ENCODE results near the gene UPK3A. TPM values are rescaled to one million over a fixed set of nuclear protein-coding genes. Genes with fewer than 3 reads are reported as not detected.

UPK3A gene
- total RNA-seq, 1 donor from 2014 or later = not detected

DNA sequence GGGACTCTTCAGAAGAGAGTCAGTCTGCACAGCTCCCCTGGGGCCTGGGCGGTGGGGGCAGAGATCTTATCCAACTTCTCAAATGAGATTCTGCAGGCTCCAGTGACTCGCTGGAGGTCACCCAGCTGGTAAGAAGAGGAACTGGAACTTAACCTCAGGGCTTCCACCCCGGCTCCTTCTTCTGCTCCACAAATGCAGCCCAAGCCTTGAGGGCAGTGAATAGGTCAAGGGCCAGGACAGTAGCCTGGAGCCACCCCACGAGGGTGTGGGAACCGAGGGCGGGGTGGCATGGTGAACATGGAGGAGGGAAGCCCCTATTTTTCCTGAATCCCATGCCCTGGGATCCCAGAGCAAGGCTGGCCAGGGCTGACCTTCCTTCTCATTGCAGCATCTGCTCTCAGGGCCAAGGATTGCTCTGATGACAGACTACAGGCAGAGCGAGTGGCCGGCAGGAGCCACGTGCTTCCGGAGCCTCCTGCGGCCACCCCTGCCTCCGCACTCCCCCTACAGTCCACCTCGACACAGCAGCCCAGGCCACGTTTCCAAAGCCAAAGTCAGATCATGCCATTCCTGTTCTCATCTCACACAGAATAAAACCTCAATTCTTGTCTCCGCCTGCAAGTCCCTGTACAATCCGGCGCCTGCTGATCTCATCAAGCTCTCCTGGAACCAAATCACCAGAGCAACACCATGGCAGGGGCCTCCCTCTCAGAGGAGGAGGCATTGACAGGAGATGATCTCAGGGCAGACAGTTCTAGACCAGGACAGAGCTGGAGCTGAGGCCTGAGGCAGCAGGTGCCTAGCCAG is 21.1 kb upstream of the UPK3A start:
- peak; percentile 77 for DNase-seq
- intact Hi-C loops (cut with DNase I) = no loop called here
- peak overlapping the region; percentile 32 for H3K27ac ChIP-seq
- H3K4me1 ChIP-seq = peaks cover 25% of the 10 kb centered on the region
- peaks cover 8% of the 10 kb centered on the region for H3K27me3 ChIP-seq (ENCODE audit: low read depth)
- H3K9me3 ChIP-seq = no peaks in the 10 kb centered on the region
- no peak overlapping the region for H3K4me3 ChIP-seq
- no peaks in the 10 kb centered on the region for H3K36me3 ChIP-seq
- TF ChIP-seq, protein P1, sequence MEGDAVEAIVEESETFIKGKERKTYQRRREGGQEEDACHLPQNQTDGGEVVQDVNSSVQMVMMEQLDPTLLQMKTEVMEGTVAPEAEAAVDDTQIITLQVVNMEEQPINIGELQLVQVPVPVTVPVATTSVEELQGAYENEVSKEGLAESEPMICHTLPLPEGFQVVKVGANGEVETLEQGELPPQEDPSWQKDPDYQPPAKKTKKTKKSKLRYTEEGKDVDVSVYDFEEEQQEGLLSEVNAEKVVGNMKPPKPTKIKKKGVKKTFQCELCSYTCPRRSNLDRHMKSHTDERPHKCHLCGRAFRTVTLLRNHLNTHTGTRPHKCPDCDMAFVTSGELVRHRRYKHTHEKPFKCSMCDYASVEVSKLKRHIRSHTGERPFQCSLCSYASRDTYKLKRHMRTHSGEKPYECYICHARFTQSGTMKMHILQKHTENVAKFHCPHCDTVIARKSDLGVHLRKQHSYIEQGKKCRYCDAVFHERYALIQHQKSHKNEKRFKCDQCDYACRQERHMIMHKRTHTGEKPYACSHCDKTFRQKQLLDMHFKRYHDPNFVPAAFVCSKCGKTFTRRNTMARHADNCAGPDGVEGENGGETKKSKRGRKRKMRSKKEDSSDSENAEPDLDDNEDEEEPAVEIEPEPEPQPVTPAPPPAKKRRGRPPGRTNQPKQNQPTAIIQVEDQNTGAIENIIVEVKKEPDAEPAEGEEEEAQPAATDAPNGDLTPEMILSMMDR (IDR thresholded peaks at IDR 0.05) = peak; percentile 59
- ATAC-seq = peak; percentile 86 to 90

GRCh38 chr22:45265535-45265934 is 19.2 kb upstream of the UPK3A start:
- peaks cover 13% of the 10 kb centered on the region for H3K27me3 ChIP-seq (ENCODE audit: low read depth)
- DNase-seq (no peak), ATAC-seq (no peak)
- H3K4me1 ChIP-seq = peaks cover 34% of the 10 kb centered on the region
- no peak overlapping the region for H3K27ac ChIP-seq
- H3K9me3 ChIP-seq = no peaks in the 10 kb centered on the region
- TF ChIP-seq, protein P1 (IDR thresholded peaks at IDR 0.05) = no peak
- H3K4me3 ChIP-seq = no peak overlapping the region
- no peaks in the 10 kb centered on the region for H3K36me3 ChIP-seq
- intact Hi-C loops (cut with DNase I) = no loop called here

- no peaks in the 10 kb centered on the region for H3K36me3 ChIP-seq
- TF ChIP-seq, protein P1 (IDR thresholded peaks at IDR 0.05) = no peak
- H3K4me3 ChIP-seq = peak overlapping the region; percentile 61
- peak; percentile 4 to 47 for ATAC-seq
- H3K4me1 ChIP-seq = peaks cover 26% of the 10 kb centered on the region
- H3K27me3 ChIP-seq (ENCODE audit: low read depth) = peaks cover 13% of the 10 kb centered on the region
- intact Hi-C loops (cut with DNase I) = no loop called here
- no peak for DNase-seq
- H3K27ac ChIP-seq = no peak overlapping the region
- no peaks in the 10 kb centered on the region for H3K9me3 ChIP-seq
Measured at GRCh38 chr22:45268167-45268957, 16.4 kb upstream of the UPK3A start.

DNA sequence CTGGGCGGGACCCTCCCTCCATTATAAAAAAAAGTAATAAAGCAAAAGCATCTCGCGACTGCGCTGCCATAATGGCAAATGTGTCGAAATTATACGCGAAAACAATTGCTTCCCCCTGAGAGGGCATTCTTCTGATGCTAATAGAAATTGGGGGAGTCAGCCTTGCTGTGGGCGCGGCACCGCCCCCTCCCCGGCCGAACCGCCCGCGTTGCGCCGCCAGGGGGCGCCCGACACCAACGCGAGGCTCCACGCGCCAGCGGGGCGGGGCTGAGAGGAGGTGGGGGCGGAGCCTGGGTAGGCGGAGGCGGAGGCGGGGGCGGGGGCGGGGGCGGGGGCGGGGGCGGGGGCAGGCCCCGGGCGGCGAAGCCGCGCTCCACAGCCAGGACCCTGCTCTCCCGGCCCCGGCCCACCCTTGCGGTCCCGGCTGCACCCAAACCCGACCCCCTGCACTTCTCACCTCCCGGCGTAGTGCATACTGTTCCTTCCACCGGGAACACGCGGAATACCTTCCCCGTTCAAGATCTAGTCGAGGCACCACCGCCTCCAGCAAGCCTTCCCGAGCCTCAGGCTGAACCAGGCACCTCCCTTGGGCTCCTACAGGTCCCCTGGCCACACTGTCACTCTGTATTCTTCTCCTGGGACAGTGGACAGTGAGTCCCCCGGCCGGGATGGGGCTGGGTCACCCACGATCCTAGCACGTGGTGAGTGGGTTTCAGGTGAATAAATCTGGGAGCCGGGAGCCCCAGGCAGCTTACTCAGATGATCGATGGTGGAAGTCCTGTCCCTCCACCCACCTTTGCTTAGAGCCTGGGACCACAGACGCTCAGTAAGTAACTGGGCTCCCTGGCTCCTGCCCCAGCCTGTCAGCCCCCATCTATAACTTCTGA is 15.5 kb upstream of the UPK3A start:
- intact Hi-C loops (cut with DNase I) = no loop called here
- peak overlapping the region; percentile 61 for H3K4me3 ChIP-seq
- no peaks in the 10 kb centered on the region for H3K36me3 ChIP-seq
- peak; percentile 90 for DNase-seq
- peaks cover 18% of the 10 kb centered on the region for H3K4me1 ChIP-seq
- H3K9me3 ChIP-seq = no peaks in the 10 kb centered on the region
- H3K27ac ChIP-seq = peak overlapping the region; percentile 34
- TF ChIP-seq, protein P1 (IDR thresholded peaks at IDR 0.05) = peak; percentile 92
- H3K27me3 ChIP-seq (ENCODE audit: low read depth) = peaks cover 13% of the 10 kb centered on the region
- peak; percentile 97 to 98 for ATAC-seq
